ENCODE data around the gene C2orf15. TPM values are rescaled to one million over a fixed set of nuclear protein-coding genes. Genes with fewer than 3 reads are reported as not detected.

C2orf15 gene
- total and polyA plus RNA-seq, 10 of the 15 experiments (the other 5 are each of a cell fraction or from before 2014, with no cell fraction given): 1.4 to 3.4 (median 2.4) TPM

GRCh38 chr2:99156891-99157290, 15.4 kb downstream of the C2orf15 start (continued):
- TF ChIP-seq, protein P1, sequence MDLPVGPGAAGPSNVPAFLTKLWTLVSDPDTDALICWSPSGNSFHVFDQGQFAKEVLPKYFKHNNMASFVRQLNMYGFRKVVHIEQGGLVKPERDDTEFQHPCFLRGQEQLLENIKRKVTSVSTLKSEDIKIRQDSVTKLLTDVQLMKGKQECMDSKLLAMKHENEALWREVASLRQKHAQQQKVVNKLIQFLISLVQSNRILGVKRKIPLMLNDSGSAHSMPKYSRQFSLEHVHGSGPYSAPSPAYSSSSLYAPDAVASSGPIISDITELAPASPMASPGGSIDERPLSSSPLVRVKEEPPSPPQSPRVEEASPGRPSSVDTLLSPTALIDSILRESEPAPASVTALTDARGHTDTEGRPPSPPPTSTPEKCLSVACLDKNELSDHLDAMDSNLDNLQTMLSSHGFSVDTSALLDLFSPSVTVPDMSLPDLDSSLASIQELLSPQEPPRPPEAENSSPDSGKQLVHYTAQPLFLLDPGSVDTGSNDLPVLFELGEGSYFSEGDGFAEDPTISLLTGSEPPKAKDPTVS (IDR thresholded peaks at IDR 0.05; ENCODE audit: low read depth, low read length): no peak
- TF ChIP-seq YY1 (IDR thresholded peaks at IDR 0.05; ENCODE audit: low read depth, low read length) (no peak), TCF12 (IDR thresholded peaks at IDR 0.05; ENCODE audit: low read depth, low read length) (no peak), MAX (IDR thresholded peaks at IDR 0.05; ENCODE audit: low read depth, low read length) (no peak), CTCF (IDR thresholded peaks at IDR 0.05 in 2 of 3, conservative IDR thresholded peaks at IDR 0.05 in 1 of 3; ENCODE audit: control insufficient read depth in 2 of 3, extremely low read depth in 1 of 3, insufficient read depth in 1 of 3, low read depth in 3 of 3, low read length in 3 of 3) (no peak), SPI1 (IDR thresholded peaks at IDR 0.05; ENCODE audit: borderline replicate concordance, insufficient read depth, low read depth, low read length) (peak; percentile 81; the same call in 1 of the 2 replicates), NR2F1 (conservative IDR thresholded peaks at IDR 0.05) (peak; percentile 75; the same call in 1 of the 2 replicates), RELA (IDR thresholded peaks at IDR 0.05; ENCODE audit: borderline replicate concordance, partially characterized antibody) (no peak)

DNA sequence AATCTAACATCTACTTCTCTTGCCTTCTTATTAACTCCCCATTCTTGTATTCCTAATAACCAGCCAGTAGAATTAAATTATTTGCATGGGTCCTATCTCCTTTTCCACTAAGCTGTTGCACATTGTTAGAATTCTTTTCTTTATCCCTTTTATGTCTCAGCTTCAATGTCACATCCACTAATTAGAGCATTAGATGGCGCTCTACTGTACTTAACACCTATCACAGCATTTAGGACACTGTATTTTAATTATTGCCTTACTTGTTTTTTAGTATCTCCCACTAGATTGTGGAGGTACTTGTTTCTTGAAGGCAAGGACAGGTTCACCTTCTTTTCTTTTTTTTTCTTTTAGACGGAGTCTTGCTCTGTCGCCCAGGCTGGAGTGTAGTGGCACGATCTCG, 17.1 kb downstream of the C2orf15 start:
- in situ Hi-C loops (cut with MboI) (no loop called here), intact Hi-C loops (cut with micrococcal nuclease; ENCODE audit: unreplicated experiment) (loop anchor here (10.0 kb wide), 1 partner anchor 514 kb away; no protein-coding TSS in a partner anchor)
- CTCF ChIA-PET: interaction anchor here (0.9 to 4.4 kb wide), 8 partner anchors 9 to 92 kb away, joined by 3 to 24 read pairs (median 5); partner anchors contain the start of genes C2orf15, MITD1 and MRPL30
- SMC1A ChIA-PET (ENCODE audit: uncharacterized antibody, unreplicated experiment): interaction anchor here (1.7 to 2.2 kb wide), 3 partner anchors 10 to 21 kb away, joined by 5 to 16 read pairs (median 5); no protein-coding TSS in a partner anchor
- DNase-seq (ENCODE audit: low read depth, low spot score) (no peak), ATAC-seq (no peak), FAIRE-seq (no peak)
- no peak overlapping the region for H3K4me2 ChIP-seq (ENCODE audit: control insufficient read depth, insufficient read depth)
- no peaks in the 10 kb centered on the region for H3K4me1 ChIP-seq (ENCODE audit: control insufficient read depth, insufficient read depth, low read length)
- H3K27ac ChIP-seq (ENCODE audit: control insufficient read depth, insufficient read depth): no peak overlapping the region
- POLR2A ChIA-PET: no interaction called here
- H3K79me2 ChIP-seq (ENCODE audit: control insufficient read depth, insufficient read depth, low read length): peaks cover 11% of the 10 kb centered on the region
- no peaks in the 10 kb centered on the region for H3K9me3 ChIP-seq (replicated peaks; ENCODE audit: control insufficient read depth, insufficient read depth, low read length)
- peaks cover 0 to 4% of the 10 kb centered on the region in 2 experiments; a peak in 2 of 4 replicates for H3K36me3 ChIP-seq (ENCODE audit: control insufficient read depth in 2 of 2, insufficient read depth in 2 of 2, low read length in 1 of 2)
- WGBS (ENCODE audit: insufficient coverage, insufficient replicate concordance, low lambda C conversion rate, missing lambda C conversion rate): 93% methylated on average over 3 of the region's 5 CpGs
- RAD21 ChIA-PET (ENCODE audit: unreplicated experiment): interaction anchor here (1.0 to 1.8 kb wide), 3 partner anchors 17 to 22 kb away, joined by 4 to 6 read pairs (median 4); partner anchors contain the start of genes C2orf15, MITD1 and MRPL30
- H4K20me1 ChIP-seq (ENCODE audit: control insufficient read depth, insufficient read depth): no peaks in the 10 kb centered on the region
- H3K4me3 ChIP-seq: no peak overlapping the region
- TF ChIP-seq CTCF (IDR thresholded peaks at IDR 0.05 in 2 of 3, conservative IDR thresholded peaks at IDR 0.05 in 1 of 3; ENCODE audit: control insufficient read depth in 2 of 3, extremely low read depth in 1 of 3, insufficient read depth in 1 of 3, low read depth in 3 of 3, low read length in 3 of 3): peak in 1 of 3 experiments; percentile 8; a peak in 1 of 6 replicates
- no peak for TF ChIP-seq RBBP5 (conservative IDR thresholded peaks at IDR 0.05)
- no peak overlapping the region for H2AFZ ChIP-seq (ENCODE audit: control insufficient read depth, low read depth, low read length)
- BruUV-seq (replicated peaks): no TSS peak
- H3K9ac ChIP-seq (ENCODE audit: control insufficient read depth, insufficient read depth, low read length): no peak overlapping the region
- H3K27me3 ChIP-seq (replicated peaks in 1 of 2; ENCODE audit: control insufficient read depth in 2 of 2, insufficient read depth in 2 of 2, low read length in 1 of 2): no peaks in the 10 kb centered on the region
